Measurements from ENCODE around the gene ARGLU1. TPM values are rescaled to one million over a fixed set of nuclear protein-coding genes. Genes with fewer than 3 reads are reported as not detected.
A peak's percentile ranks its signal among the peaks of the same experiment; 100 is the strongest.

The ARGLU1 gene
- total RNA-seq, 1 donor from 2014 or later = 36.8 TPM

GRCh38 chr13:106591299-106591698 lies 23.4 kb upstream of the ARGLU1 start:
- no peak for DNase-seq (ENCODE audit: low spot score)
- intact Hi-C loops (cut with DNase I) = no loop called here

GRCh38 chr13:106589716-106590115 lies 21.8 kb upstream of the ARGLU1 start:
- no peak for DNase-seq (ENCODE audit: low spot score)
- intact Hi-C loops (cut with DNase I) = no loop called here

- intact Hi-C loops (cut with DNase I) = no loop called here
- no peak for DNase-seq (ENCODE audit: low spot score)
Observed at GRCh38 chr13:106588367-106588766, 20.4 kb upstream of the ARGLU1 start.

- intact Hi-C loops (cut with DNase I) = no loop called here
- DNase-seq (ENCODE audit: low spot score) = no peak
Observed at GRCh38 chr13:106587787-106588186, 19.9 kb upstream of the ARGLU1 start.

GRCh38 chr13:106586648-106587166 lies 18.8 kb upstream of the ARGLU1 start:
- intact Hi-C loops (cut with DNase I) = no loop called here
- DNase-seq (ENCODE audit: low spot score) = no peak

- intact Hi-C loops (cut with DNase I) = no loop called here
- DNase-seq (ENCODE audit: low spot score) = no peak
Observed at GRCh38 chr13:106581225-106581624, 13.3 kb upstream of the ARGLU1 start.

GRCh38 chr13:106575896-106576295 lies 8.0 kb upstream of the ARGLU1 start:
- intact Hi-C loops (cut with DNase I) = no loop called here
- no peak for DNase-seq (ENCODE audit: low spot score)

- DNase-seq (ENCODE audit: low spot score) = no peak
- intact Hi-C loops (cut with DNase I) = no loop called here
Observed at GRCh38 chr13:106573868-106574267, 5.9 kb upstream of the ARGLU1 start.

- no peak for DNase-seq (ENCODE audit: low spot score)
- intact Hi-C loops (cut with DNase I) = no loop called here
Observed at GRCh38 chr13:106573284-106573846, 5.4 kb upstream of the ARGLU1 start.

GRCh38 chr13:106570299-106570852 lies 2.4 kb upstream of the ARGLU1 start:
- intact Hi-C loops (cut with DNase I) = no loop called here
- DNase-seq (ENCODE audit: low spot score) = peak; percentile 90

GRCh38 chr13:106569233-106570095 lies 1.5 kb upstream of the ARGLU1 start:
- no peak for DNase-seq (ENCODE audit: low spot score)
- intact Hi-C loops (cut with DNase I) = loop anchor here (10.0 kb wide), 1 partner anchor 345 kb away; no protein-coding TSS in a partner anchor

GRCh38 chr13:106568299-106569003 lies 514 bp upstream of the ARGLU1 start:
- intact Hi-C loops (cut with DNase I) = loop anchor here (10.0 kb wide), 1 partner anchor 346 kb away; no protein-coding TSS in a partner anchor
- no peak for DNase-seq (ENCODE audit: low spot score)

GRCh38 chr13:106566641-106567473 lies 1.1 kb downstream of the ARGLU1 start:
- intact Hi-C loops (cut with DNase I) = loop anchor here (10.0 kb wide), 1 partner anchor 348 kb away; no protein-coding TSS in a partner anchor
- DNase-seq (ENCODE audit: low spot score) = peak; percentile 80

GRCh38 chr13:106565127-106565775 lies 2.7 kb downstream of the ARGLU1 start:
- no peak for DNase-seq (ENCODE audit: low spot score)
- intact Hi-C loops (cut with DNase I) = loop anchor here (10.0 kb wide), 1 partner anchor 350 kb away; no protein-coding TSS in a partner anchor

- no peak for DNase-seq (ENCODE audit: low spot score)
- intact Hi-C loops (cut with DNase I) = loop anchor here (10.0 kb wide), 1 partner anchor 352 kb away; no protein-coding TSS in a partner anchor
Observed at GRCh38 chr13:106562301-106562700, 5.6 kb downstream of the ARGLU1 start.

GRCh38 chr13:106561551-106562170 lies 6.3 kb downstream of the ARGLU1 start:
- no peak for DNase-seq (ENCODE audit: low spot score)
- intact Hi-C loops (cut with DNase I) = loop anchor here (10.0 kb wide), 1 partner anchor 353 kb away; no protein-coding TSS in a partner anchor

- intact Hi-C loops (cut with DNase I) = loop anchor here (10.0 kb wide), 1 partner anchor 354 kb away; no protein-coding TSS in a partner anchor
- no peak for DNase-seq (ENCODE audit: low spot score)
Observed at GRCh38 chr13:106560821-106561220, 7.1 kb downstream of the ARGLU1 start.

- intact Hi-C loops (cut with DNase I) = no loop called here
- DNase-seq (ENCODE audit: low spot score) = no peak
Observed at GRCh38 chr13:106558527-106558926, 9.4 kb downstream of the ARGLU1 start.

Data from cardiac septum (tissue), 1 donor.